Left forelimb (tissue), 1 donor: Measurements from ENCODE around the gene KCNK4.
"Not testable (repeated sequence)": the region's sequence is repeated elsewhere in the genome, so short reads cannot be mapped to it uniquely, and the experiment has no call there.

Source experiments
- DNase-seq: peaks from one replicate; pipeline ENCODE4 v3.0.0-alpha.2; 2018; ENCODE audit warnings: low spot score

The KCNK4 gene

GRCh38 chr11:64307795-64308194, 16.7 kb downstream of the KCNK4 start:
- not testable (repeated sequence) for DNase-seq

- no peak for DNase-seq
Observed at GRCh38 chr11:64312947-64313346, 21.8 kb downstream of the KCNK4 start.

DNA sequence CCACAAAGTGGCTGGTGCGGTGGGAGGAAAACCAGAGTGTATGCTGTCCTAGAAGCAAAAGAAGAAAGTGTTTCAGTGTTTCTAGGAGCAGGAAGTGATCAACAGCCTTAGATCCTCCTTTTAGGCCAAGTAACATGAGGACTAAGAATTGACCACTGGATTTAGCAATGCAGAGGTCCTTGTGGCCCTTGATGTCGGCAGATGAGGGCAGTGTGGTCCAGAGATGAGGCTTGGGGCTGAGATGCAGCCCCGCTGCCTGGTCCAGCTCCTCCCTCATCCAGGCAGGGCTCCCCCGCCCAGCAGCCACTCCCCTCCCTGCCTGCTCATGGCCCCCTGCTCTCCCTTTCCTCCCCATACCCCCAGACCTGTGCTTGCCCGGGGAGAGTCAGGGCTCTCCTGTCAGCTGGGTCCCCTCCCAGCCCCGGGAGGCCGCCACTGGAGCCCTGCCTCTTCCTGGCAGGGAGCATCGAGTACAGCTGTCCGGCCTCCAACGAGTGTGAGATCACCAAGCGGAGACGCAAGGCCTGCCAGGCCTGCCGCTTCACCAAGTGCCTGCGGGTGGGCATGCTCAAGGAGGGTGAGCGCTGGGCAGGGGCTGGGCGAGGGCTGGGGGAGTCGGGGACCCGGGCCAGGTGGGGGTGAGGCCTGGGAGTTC, 22.5 kb downstream of the KCNK4 start:
- no peak for DNase-seq

DNA sequence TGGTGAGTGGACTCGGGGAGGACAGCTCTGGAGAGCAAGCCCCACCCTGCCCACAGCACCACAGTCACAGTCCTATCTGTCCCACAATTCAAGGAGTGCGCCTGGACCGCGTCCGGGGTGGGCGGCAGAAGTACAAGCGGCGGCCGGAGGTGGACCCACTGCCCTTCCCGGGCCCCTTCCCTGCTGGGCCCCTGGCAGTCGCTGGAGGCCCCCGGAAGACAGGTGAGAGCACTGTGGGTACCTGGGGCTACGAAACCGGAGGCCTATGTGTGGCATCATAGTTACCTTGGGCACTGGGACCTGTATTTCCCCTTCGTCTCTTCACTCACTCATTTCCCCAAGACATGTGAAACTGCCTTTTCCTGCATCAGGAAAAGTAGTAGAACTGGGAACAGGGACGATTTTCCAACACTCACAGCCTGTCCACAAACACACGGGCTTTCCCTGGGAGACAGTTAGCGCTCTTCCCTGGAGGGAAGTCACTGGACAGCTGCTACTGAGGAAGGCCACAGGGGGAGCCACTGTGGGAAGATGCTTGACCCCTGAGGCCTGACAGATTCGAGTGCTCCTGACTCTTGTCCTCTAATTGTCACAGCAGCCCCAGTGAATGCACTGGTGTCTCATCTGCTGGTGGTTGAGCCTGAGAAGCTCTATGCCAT, 23.2 kb downstream of the KCNK4 start:
- DNase-seq, result no peak

GRCh38 chr11:64314805-64315561, 23.9 kb downstream of the KCNK4 start:
- no peak for DNase-seq

GRCh38 chr11:64315667-64316526, 24.8 kb downstream of the KCNK4 start:
- not testable (repeated sequence) for DNase-seq

DNA sequence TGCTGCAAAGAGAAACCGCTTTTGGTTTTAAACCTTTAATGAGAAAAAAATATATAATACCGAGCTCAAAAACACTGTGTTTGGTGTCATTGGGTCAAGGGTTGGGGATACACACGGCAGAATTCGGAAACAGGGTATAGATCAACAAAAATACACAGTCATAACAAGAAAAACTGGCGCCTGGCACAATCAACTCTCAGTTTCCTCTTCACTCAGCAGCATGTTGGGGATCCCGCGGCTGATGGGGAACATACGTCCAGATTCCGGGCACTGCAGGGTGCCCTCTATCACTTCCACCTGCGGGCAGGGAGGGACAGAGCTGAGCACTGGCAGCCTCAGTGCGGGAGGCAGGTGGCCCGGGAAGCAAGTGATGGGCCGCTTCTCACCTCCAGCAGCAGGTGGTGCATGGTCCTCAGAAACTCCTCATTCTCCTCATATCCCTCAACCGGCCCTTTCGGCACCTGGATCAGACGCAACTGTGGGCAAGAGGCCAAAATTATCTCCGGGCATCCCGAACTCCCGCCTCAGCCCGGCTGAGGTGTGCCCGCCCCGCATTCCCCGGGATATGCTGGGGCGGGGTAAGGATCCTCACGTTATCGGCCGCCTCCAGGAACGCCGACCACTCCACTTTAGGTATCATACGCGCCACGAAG, 25.7 kb downstream of the KCNK4 start:
- no peak for DNase-seq

- DNase-seq, result peak; percentile 96
Observed at GRCh38 chr11:64317325-64317960, 26.3 kb downstream of the KCNK4 start, which contains the start of gene TRMT112. Gene TRMT112 (minus strand): TSS chr11:64317559. CDS start chr11:64317526, 33 bp downstream.

DNA sequence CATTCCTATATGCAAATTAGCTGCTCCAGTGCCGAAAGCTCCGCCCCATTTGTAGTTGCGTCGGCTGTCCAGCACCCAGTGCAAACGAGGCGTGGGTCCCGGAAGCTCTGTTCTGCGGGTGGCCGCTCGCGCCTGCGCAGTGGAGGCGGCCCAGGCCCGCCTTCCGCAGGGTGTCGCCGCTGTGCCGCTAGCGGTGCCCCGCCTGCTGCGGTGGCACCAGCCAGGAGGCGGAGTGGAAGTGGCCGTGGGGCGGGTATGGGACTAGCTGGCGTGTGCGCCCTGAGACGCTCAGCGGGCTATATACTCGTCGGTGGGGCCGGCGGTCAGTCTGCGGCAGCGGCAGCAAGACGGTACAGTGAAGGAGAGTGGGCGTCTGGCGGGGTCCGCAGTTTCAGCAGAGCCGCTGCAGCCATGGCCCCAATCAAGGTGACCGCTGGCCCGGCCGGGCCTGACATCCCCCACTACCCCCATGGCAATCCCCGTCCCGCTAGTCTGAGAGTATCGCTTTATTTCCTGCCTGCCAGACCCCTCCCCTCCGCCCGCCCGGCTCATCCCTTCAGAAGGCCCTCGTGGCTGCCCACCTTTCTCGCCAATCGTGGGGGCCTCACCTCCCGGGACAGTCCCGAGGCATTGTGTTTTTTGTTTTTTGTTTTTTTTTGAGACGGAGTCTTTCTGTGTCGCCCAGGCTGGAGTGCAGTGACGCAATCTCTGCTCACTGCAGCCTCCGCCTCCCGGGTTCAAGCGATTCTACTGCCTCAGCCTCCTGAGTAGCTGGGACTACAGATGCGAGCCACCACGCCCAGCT, 27.1 kb downstream of the KCNK4 start, which contains the start of gene PRDX5:
PRDX5 (plus strand) TSS at position 161 of the 805 bp plus-strand sequence; CDS start at position 256, 95 bp downstream.
- peak; percentile 95 for DNase-seq

DNA sequence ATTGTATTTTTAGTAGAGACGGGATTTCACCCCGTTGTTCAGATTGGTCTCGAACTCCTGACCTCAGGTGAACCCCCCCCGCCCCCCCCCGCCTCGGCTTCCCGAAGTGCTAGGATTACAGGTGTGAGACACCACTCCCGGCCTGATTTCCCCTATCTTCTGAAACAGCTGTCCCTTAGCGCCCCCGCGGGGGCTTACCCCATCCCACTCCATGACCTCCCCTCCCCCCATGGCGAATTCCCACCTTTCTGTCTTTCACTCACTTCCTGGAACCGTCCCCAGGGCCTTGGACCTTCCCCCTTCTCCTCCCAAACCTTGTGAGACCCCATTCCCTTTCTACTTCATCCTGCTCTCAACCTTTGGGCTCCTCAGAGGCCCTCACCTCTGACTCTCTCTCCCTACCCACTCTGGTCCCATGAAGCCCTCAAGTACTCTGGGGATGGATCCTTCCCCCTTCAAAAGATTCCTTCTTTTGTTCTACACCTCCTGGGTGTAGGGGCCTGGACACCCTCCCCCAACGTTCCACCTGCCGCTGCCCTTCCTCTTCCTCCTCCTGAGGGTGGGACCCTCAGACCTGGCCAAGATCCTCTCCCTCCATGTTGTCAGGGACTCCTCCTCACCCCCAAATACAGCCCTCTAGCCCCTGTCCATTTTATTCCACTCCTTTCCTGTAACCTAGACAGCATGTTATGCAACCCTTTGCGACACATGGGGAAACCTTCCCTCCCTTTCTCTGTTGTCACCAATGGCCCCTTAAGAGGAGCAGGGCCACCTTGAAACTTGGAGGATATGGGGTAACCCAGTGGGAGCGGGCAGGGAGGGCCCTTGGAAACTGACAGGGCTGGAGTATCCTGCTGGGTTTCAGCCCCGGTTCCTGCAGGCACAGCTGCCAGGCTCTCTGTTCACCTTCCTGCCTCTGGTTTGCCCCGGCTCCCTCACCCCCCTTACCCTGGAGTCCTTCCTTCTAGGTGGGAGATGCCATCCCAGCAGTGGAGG, 28.0 kb downstream of the KCNK4 start:
- no peak for DNase-seq

DNA sequence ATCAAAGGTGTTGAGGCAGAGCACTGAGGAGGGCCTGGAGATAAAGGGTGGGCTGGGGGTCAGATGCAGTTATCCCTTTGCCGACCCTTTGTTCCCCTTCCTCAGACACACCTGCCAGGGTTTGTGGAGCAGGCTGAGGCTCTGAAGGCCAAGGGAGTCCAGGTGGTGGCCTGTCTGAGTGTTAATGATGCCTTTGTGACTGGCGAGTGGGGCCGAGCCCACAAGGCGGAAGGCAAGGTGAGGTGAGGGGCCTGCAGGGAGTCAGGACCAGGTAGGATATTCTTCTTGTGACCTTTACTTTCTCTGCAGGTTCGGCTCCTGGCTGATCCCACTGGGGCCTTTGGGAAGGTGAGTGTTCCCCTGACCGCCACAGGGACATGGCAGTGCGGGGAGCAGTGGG, 29.5 kb downstream of the KCNK4 start:
- no peak for DNase-seq

- DNase-seq, result no peak
Observed at GRCh38 chr11:64321026-64321425, 29.9 kb downstream of the KCNK4 start.

GRCh38 chr11:64321533-64321932, 30.4 kb downstream of the KCNK4 start:
- no peak for DNase-seq

DNA sequence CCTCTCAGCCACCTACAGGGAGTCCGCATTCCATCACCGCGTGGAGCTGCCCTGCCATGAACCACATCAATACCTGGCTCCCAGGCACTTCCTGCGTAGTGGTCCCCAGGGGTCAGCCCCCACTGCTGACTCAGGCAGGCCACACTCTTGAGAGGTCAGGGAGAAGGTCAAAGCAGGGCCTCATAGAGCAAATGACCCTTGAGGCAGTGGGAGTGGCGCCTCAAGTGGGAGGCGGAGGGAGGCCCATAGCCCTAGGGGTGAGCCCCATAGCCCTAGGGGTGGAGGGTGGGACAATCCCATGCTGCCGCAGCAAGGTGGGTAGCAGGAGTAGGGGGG, 31.8 kb downstream of the KCNK4 start:
- DNase-seq, result no peak

- no peak for DNase-seq
Observed at GRCh38 chr11:64323373-64323772, 32.3 kb downstream of the KCNK4 start.

- not testable (repeated sequence) for DNase-seq
Observed at GRCh38 chr11:64323984-64324383, 32.9 kb downstream of the KCNK4 start.

- no peak for DNase-seq
Observed at GRCh38 chr11:64324692-64325469, 33.8 kb downstream of the KCNK4 start.

GRCh38 chr11:64327375-64327774, 36.3 kb downstream of the KCNK4 start:
- no peak for DNase-seq
